ENCODE results near the gene MYBPH. TPM values are rescaled to one million over a fixed set of nuclear protein-coding genes. Genes with fewer than 3 reads are reported as not detected.

Gene MYBPH
- total RNA-seq, 4 donors from 2014 or later, result not detected

DNA sequence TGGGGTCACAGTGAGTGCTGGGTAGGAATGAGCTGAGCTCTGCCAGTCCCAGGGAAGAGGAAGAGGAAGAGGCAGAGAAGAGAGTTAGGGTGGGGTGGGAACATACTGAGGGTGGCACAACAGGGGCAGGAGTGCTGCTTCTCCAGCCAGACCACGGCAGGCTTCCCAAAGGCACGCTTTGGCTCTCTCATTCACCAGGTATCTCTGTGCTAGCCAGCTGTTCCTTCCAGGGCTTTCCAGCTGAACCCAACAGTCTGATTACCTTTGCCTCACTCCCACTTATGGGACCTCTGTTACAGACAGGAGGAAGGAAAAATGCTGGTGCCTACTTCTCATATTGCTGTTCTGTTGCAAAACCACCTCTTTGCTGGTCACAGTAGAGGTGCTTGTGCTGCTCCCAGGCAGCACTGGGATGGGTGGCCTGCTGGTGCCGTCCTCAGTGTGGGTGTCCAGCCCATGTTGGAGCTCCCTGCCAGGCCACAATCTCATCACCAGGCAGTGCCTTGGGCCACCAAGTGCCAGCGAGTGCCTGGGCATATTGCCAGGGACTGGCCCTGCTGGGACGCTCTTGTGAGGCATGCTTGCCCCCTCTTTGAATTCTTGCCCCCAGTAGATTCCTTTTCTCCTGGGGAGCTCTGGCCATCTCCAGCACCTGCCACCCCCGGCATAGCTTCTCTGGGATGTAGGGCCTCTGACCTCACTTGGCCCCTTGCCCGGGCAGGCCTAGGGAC is 46.0 kb downstream of the MYBPH start:
- 58% methylated on average over 5 to 7 of the region's 7 CpGs for WGBS, 2 donors
- TF ChIP-seq, protein P1, sequence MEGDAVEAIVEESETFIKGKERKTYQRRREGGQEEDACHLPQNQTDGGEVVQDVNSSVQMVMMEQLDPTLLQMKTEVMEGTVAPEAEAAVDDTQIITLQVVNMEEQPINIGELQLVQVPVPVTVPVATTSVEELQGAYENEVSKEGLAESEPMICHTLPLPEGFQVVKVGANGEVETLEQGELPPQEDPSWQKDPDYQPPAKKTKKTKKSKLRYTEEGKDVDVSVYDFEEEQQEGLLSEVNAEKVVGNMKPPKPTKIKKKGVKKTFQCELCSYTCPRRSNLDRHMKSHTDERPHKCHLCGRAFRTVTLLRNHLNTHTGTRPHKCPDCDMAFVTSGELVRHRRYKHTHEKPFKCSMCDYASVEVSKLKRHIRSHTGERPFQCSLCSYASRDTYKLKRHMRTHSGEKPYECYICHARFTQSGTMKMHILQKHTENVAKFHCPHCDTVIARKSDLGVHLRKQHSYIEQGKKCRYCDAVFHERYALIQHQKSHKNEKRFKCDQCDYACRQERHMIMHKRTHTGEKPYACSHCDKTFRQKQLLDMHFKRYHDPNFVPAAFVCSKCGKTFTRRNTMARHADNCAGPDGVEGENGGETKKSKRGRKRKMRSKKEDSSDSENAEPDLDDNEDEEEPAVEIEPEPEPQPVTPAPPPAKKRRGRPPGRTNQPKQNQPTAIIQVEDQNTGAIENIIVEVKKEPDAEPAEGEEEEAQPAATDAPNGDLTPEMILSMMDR (IDR thresholded peaks at IDR 0.05), result no peak
- TF ChIP-seq POLR2A (IDR thresholded peaks at IDR 0.05), result no peak
- Histone ChIP-seq H3K27ac (no peak overlapping the region), H3K9me3 (no peaks in the 10 kb centered on the region), H3K4me3 (no peak overlapping the region), H3K27me3 (peaks cover 0 to 56% (median 0%) of the 10 kb centered on the region in 4 donors), H3K4me1 (peaks cover 13 to 50% (median 21%) of the 10 kb centered on the region in 3 donors), H3K36me3 (no peaks in the 10 kb centered on the region)
- intact Hi-C loops (cut with DNase I), result no loop called here
- DNase-seq, result no peak

DNA sequence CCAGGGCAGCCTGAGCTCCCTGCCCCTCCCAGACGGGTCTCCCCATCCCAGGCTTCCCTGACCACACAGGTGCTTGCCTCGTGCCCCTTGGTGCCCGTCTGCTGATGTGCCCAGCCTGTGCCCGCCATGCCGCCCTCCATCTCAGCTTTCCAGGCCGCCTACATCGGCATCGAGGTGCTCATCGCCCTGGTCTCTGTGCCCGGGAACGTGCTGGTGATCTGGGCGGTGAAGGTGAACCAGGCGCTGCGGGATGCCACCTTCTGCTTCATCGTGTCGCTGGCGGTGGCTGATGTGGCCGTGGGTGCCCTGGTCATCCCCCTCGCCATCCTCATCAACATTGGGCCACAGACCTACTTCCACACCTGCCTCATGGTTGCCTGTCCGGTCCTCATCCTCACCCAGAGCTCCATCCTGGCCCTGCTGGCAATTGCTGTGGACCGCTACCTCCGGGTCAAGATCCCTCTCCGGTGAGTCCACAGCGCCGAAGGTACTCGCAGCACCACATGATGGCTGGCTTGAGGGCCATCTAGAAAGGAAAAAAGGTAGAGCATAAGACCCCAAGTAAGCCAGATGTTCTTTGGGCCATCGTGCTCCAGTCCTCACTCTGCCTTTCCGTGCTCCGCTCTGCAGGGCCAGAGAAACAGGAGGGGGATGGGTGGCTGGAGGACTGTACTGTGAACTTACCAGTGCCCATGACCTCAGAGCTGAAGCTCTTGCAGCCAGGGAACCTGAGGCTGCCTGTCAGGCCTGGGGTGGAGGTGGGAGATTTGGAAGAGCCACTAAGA is 46.7 kb downstream of the MYBPH start:
- H3K4me3 ChIP-seq, result peak overlapping the region in 3 of 4 donors; percentile 34 to 64 (median 36)
- peaks cover 0 to 63% (median 0%) of the 10 kb centered on the region in 4 donors for H3K27me3 ChIP-seq
- intact Hi-C loops (cut with DNase I), result no loop called here
- H3K27ac ChIP-seq, result peak overlapping the region in 1 of 4 donors; percentile 64
- DNase-seq, result no peak
- H3K9me3 ChIP-seq, result no peaks in the 10 kb centered on the region
- TF ChIP-seq, protein P1 (IDR thresholded peaks at IDR 0.05), result no peak
- no peak for TF ChIP-seq POLR2A (IDR thresholded peaks at IDR 0.05)
- H3K4me1 ChIP-seq, result peaks cover 13 to 50% (median 21%) of the 10 kb centered on the region in 3 donors
- 60 to 89% methylated on average over 1 to 15 of the region's 29 CpGs for WGBS, 2 donors
- no peaks in the 10 kb centered on the region for H3K36me3 ChIP-seq

DNA sequence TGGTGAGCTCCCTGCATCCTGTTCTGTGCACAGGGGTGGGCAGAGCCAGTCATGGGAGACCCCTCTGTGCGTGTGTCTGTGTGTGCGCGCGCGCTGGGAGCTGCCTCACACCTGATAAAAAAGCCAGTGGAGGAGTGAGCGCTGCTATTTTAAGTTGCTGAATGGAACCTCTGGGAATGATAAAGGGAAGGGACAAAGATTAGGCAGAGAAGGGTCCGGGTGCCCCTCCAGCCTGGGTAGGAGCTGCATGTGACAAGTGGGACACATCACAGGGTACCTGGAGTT is 47.3 kb downstream of the MYBPH start:
- Histone ChIP-seq H3K9me3 (no peaks in the 10 kb centered on the region), H3K4me3 (peak overlapping the region; percentile 20 to 64 (median 35)), H3K27ac (peak overlapping the region in 2 of 4 donors; percentile 43 to 64), H3K27me3 (peaks cover 0 to 69% (median 0%) of the 10 kb centered on the region in 4 donors), H3K4me1 (peaks cover 13 to 50% (median 21%) of the 10 kb centered on the region in 3 donors), H3K36me3 (no peaks in the 10 kb centered on the region)
- intact Hi-C loops (cut with DNase I), result no loop called here
- WGBS, 2 donors, result 11 to 71% methylated on average over 1 to 4 of the region's 7 CpGs
- no peak for DNase-seq
- TF ChIP-seq, protein P1 (IDR thresholded peaks at IDR 0.05), result no peak
- TF ChIP-seq POLR2A (IDR thresholded peaks at IDR 0.05), result no peak

DNA sequence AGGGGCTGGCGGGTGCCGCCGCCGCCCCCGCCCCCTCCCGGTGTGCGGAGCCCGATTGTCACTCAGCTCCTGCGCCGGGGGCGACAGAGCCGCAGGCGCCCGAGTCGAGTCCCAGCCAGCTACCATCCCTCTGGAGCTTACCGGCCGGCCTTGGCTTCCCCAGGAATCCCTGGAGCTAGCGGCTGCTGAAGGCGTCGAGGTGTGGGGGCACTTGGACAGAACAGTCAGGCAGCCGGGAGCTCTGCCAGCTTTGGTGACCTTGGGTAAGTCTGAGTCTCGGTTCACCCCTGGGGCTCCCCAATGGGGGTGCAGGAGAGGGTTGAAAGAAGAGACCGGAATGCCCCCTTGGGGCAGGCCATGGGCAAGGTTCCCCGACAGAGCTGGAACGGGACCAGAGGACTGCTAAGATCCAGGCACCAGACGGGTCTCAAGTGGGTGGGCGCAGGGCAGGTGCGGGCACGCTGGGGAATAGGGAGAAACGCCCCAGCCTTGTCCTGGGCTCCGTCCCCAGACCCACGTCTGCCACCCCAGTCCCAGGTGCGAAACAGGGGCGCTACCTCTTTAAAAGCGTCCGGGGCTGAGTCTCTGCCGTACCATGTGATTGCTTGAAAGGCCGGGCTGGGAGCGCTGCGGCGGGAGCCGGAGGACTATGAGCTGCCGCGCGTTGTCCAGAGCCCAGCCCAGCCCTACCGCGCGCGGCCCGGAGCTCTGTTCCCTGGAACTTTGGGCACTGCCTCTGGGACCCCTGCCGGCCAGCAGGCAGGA is 47.8 kb downstream of the MYBPH start, which contains the start of gene ADORA1:
ADORA1 (plus strand) TSS at position 61 of the 765 bp plus-strand sequence. CDS start 1,116 bp downstream, outside the sequence.
- Histone ChIP-seq H3K4me1 (peaks cover 13 to 50% (median 21%) of the 10 kb centered on the region in 3 donors), H3K36me3 (no peaks in the 10 kb centered on the region), H3K27me3 (peaks cover 0 to 74% (median 0%) of the 10 kb centered on the region in 4 donors), H3K9me3 (no peaks in the 10 kb centered on the region), H3K4me3 (peak within 1 kb of the TSS; percentile 20 to 64 (median 35)), H3K27ac (peak within 1 kb of the TSS in 3 of 4 donors; percentile 43 to 64 (median 54))
- TF ChIP-seq, protein P1 (IDR thresholded peaks at IDR 0.05), result no peak
- no peak for TF ChIP-seq POLR2A (IDR thresholded peaks at IDR 0.05)
- intact Hi-C loops (cut with DNase I), result no loop called here
- DNase-seq, result no peak
- 0% methylated on average over 7 of the region's 51 CpGs; no CpG with 5 or more reads in 1 of the 2 donors for WGBS, 2 donors
